Smooth muscle cell (in vitro differentiated cells): ENCODE data around the gene PPP3CB. TPM values are rescaled to one million over a fixed set of nuclear protein-coding genes. Genes with fewer than 3 reads are reported as not detected.

ENCODE experiments used
- DNase-seq: peaks from one replicate; lab custom pipeline; 2025; ENCODE audit not compliant: unreplicated experiment; lab: John Stamatoyannopoulos, UW
- H2AFZ ChIP-seq: fragments of 200-600 bp; sonication (generic); 2 replicates; pipeline ENCODE4 v1.6.0; 2016; ENCODE audit warnings: antibody characterized with exemption, low read depth, mild to moderate bottlenecking
- H3F3A ChIP-seq: fragments of 200-600 bp; sonication (generic); 2 replicates; pipeline ENCODE4 v1.6.0; 2017; ENCODE audit warnings: antibody characterized with exemption, low read depth
- H3K27ac ChIP-seq: fragments of 200-600 bp; sonication (generic); 2 replicates; pipeline ENCODE4 v1.5.1; 2016; ENCODE audit warnings: low read depth, mild to moderate bottlenecking
- H3K27me3 ChIP-seq: fragments of 200-600 bp; sonication (generic); 2 replicates; pipeline ENCODE4 v1.6.1; 2016; ENCODE audit warnings: low read depth, mild to moderate bottlenecking
- H3K36me3 ChIP-seq: fragments of 200-600 bp; sonication (generic); 2 replicates; pipeline ENCODE4 v1.5.1; 2016; ENCODE audit warnings: low read depth
- H3K4me1 ChIP-seq: fragments of 200-600 bp; sonication (generic); 2 replicates; pipeline ENCODE4 v1.5.1; 2016; ENCODE audit warnings: low read depth
- H3K4me2 ChIP-seq: fragments of 200-600 bp; sonication (generic); 2 replicates; pipeline ENCODE4 v1.6.0; 2016; ENCODE audit warnings: mild to moderate bottlenecking
- H3K4me3 ChIP-seq: fragments of 200-600 bp; sonication (generic); 2 replicates; pipeline ENCODE4 v1.5.1; 2016; ENCODE audit warnings: mild to moderate bottlenecking
- H3K79me2 ChIP-seq: fragments of 200-600 bp; sonication (generic); 2 replicates; pipeline ENCODE4 v1.6.0; 2016; ENCODE audit warnings: low read depth, mild to moderate bottlenecking
- H3K9ac ChIP-seq: fragments of 200-600 bp; sonication (generic); 2 replicates; pipeline ENCODE4 v1.6.0; 2016; ENCODE audit warnings: low read depth
- H3K9me3 ChIP-seq: fragments of 200-600 bp; sonication (generic); replicated peaks from 2 replicates; pipeline ENCODE4 v1.5.1; 2016; ENCODE audit warnings: low read depth
- H4K20me1 ChIP-seq: fragments of 200-600 bp; sonication (generic); 2 replicates; pipeline ENCODE4 v1.6.0; 2016; ENCODE audit warnings: low read depth
- CTCF ChIP-seq: fragments of 200-600 bp; sonication (generic); IDR thresholded peaks from 2 replicates; pipeline ENCODE4 v1.5.1; 2017; ENCODE audit warnings: borderline replicate concordance, mild to moderate bottlenecking, antibody characterized with exemption; ENCODE audit not compliant: insufficient read depth, poor library complexity, severe bottlenecking
- WGBS: methylation state at CpG from one replicate; pipeline ENCODE4 v1.1.7; 2016; ENCODE audit warnings: low lambda C conversion rate; 5-methylcytosine and 5-hydroxymethylcytosine counted together
- polyA plus RNA-seq: library from polyadenylated mRNA; unstranded; fragments of >200 nt; fragmentation: Nextera tagmentation; extraction: Ambion mirVana; gene quantifications from 2 replicates; pipeline ENCODE4 v1.2.1, GENCODE V29; 2016
- total RNA-seq: library from RNA; depleted of rRNA; stranded (reverse); fragments of >200 nt; gene quantifications from 2 replicates; pipeline ENCODE4 v1.2.3, GENCODE V29; 2014

PPP3CB gene
- total and polyA plus RNA-seq, 2 experiments from 2014 or later, result 14.9 to 61.9 TPM

GRCh38 chr10:73413528-73414229, 82.1 kb downstream of the PPP3CB start, which contains the start of gene ANXA7:
TSS of gene ANXA7 (minus strand) at chr10:73414058. CDS start at chr10:73400856, 13,202 bp downstream.
- peak within 1 kb of the TSS; percentile 97 for H3K4me3 ChIP-seq
- H3K4me2 ChIP-seq, result peak within 1 kb of the TSS; percentile 87
- H3K27me3 ChIP-seq, result no peaks in the 10 kb centered on the region
- H2AFZ ChIP-seq, result peak within 1 kb of the TSS; percentile 69
- peak within 1 kb of the TSS; percentile 94 for H3K9ac ChIP-seq
- WGBS, result 1% methylated on average over 48 of the region's 62 CpGs
- H3K4me1 ChIP-seq, result peaks cover 8% of the 10 kb centered on the region
- H3K36me3 ChIP-seq, result no peaks in the 10 kb centered on the region
- peak within 1 kb of the TSS; percentile 90 for H3K27ac ChIP-seq
- peak; percentile 75 for DNase-seq
- H3K9me3 ChIP-seq, result no peaks in the 10 kb centered on the region
- peaks cover 11% of the 10 kb centered on the region for H3F3A ChIP-seq
- H3K79me2 ChIP-seq, result peaks cover 42% of the 10 kb centered on the region
- TF ChIP-seq CTCF, result no peak
- H4K20me1 ChIP-seq, result peaks cover 29% of the 10 kb centered on the region

DNA sequence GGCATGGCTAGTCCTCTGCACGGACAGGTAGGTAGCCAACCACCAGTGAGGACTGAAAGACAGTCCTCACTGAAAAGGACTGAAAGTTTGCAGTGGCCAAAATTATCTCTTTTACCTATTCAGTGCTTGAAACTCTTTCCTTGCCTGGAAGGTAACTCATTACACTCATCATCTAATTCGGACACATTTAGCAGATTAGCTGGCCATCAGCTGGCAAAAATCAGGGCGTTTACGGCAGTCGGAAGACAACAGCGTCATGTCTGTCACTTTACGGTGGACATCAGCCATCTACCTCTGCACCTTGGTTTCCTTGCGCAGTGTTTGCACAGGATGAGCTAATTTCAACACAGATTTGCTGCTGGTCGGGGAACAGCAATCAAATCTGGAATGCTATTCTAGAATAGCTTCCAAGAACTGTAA, 82.7 kb downstream of the PPP3CB start:
- WGBS, result 3% methylated on average over 9 of the region's 9 CpGs
- H3K36me3 ChIP-seq, result no peaks in the 10 kb centered on the region
- DNase-seq, result no peak
- H3K9me3 ChIP-seq, result no peaks in the 10 kb centered on the region
- peak overlapping the region; percentile 87 for H3K4me2 ChIP-seq
- peaks cover 11% of the 10 kb centered on the region for H3F3A ChIP-seq
- peaks cover 35% of the 10 kb centered on the region for H4K20me1 ChIP-seq
- peak overlapping the region; percentile 69 for H2AFZ ChIP-seq
- H3K27me3 ChIP-seq, result no peaks in the 10 kb centered on the region
- H3K9ac ChIP-seq, result peak overlapping the region; percentile 94
- H3K79me2 ChIP-seq, result peaks cover 48% of the 10 kb centered on the region
- TF ChIP-seq CTCF, result no peak
- peak overlapping the region; percentile 90 for H3K27ac ChIP-seq
- H3K4me1 ChIP-seq, result peaks cover 8% of the 10 kb centered on the region
- peak overlapping the region; percentile 97 for H3K4me3 ChIP-seq

DNA sequence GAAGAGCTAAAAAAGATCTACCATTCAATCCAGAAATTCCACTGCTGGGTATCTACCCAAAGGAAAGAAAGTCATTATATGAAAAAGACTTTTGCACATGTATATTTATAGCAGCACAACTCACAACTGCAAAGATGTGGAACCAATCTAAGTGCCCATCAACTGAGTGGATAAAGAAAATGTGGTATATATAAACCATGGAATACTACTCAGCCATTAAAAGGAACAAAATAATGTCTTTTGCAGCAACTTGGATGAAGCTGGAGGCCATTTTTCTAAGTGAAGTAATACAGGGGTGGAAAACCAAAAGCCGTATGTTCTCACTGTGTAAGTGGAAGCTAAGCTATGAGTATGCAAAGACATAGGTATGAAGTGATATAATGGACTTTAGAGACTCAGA, 84.9 kb downstream of the PPP3CB start:
- no peak overlapping the region for H3K27ac ChIP-seq
- H2AFZ ChIP-seq, result no peak overlapping the region
- no peaks in the 10 kb centered on the region for H3K9me3 ChIP-seq
- no peak overlapping the region for H3K9ac ChIP-seq
- H3K4me2 ChIP-seq, result no peak overlapping the region
- peaks cover 70% of the 10 kb centered on the region for H3K79me2 ChIP-seq
- no peaks in the 10 kb centered on the region for H3K27me3 ChIP-seq
- peaks cover 8% of the 10 kb centered on the region for H3K4me1 ChIP-seq
- peaks cover 11% of the 10 kb centered on the region for H3F3A ChIP-seq
- WGBS, result 96% methylated on average over 1 of the region's 1 CpG
- no peak for DNase-seq
- peaks cover 57% of the 10 kb centered on the region for H4K20me1 ChIP-seq
- H3K36me3 ChIP-seq, result no peaks in the 10 kb centered on the region
- H3K4me3 ChIP-seq, result no peak overlapping the region
- TF ChIP-seq CTCF, result no peak
